IMR-90 (cell line): ENCODE measurements around the gene E4F1. TPM values are rescaled to one million over a fixed set of nuclear protein-coding genes. Genes with fewer than 3 reads are reported as not detected.

Source experiments
- ATAC-seq: fragments of 200-7000 bp; cut with Tn5 transposase; 2 replicates; pipeline ENCODE4 v1.9.1; 2020; ENCODE audit warnings: low read depth, mild to moderate bottlenecking, moderate library complexity
- BruUV-seq: library from RNA; stranded (reverse); fragments of 400-500 nt; replicated peaks from 2 replicates; lab custom pipeline; 2021; lab: Mats Ljungman, UMichigan
- CTCF ChIA-PET: fragments of 300-600 bp; formaldehyde crosslinking; extraction: SDS; loops from one replicate; lab custom pipeline; 2021; ENCODE audit warnings: antibody characterized with exemption; lab: Yijun Ruan, JAX
- POLR2A ChIA-PET: fragments of 300-600 bp; sonication (Branson Sonifier 250); formaldehyde crosslinking; loops from one replicate; lab custom pipeline; 2022; ENCODE audit warnings: antibody characterized with exemption; ENCODE audit not compliant: unreplicated experiment; lab: Charles Lee
- DNase-seq: peaks from one replicate; pipeline ENCODE4 v3.0.0; 2013
- H2AFZ ChIP-seq: replicated peaks from 2 replicates; pipeline ENCODE3; 2013; ENCODE audit warnings: low read length, mild to moderate bottlenecking; ENCODE audit not compliant: poor library complexity
- H2AK5ac ChIP-seq: 2 replicates; pipeline ENCODE4 v1.6.1; 2013; ENCODE audit warnings: low read depth, low read length, inconsistent platforms
- H2AK9ac ChIP-seq: replicated peaks from 2 replicates; pipeline ENCODE3; 2013; ENCODE audit warnings: mild to moderate bottlenecking, low read depth, low read length, moderate library complexity; ENCODE audit not compliant: poor library complexity
- H2BK120ac ChIP-seq: 2 replicates; pipeline ENCODE4 v1.6.1; 2013; ENCODE audit warnings: low read depth, low read length, inconsistent platforms
- H2BK15ac ChIP-seq: 3 replicates; pipeline ENCODE4 v1.6.1; 2013; ENCODE audit warnings: low read depth, low read length, inconsistent platforms
- H2BK20ac ChIP-seq: 2 replicates; pipeline ENCODE4 v1.6.1; 2013; ENCODE audit warnings: low read depth, mild to moderate bottlenecking, inconsistent platforms, low read length, moderate library complexity
- H2BK5ac ChIP-seq: 2 replicates; pipeline ENCODE4 v1.6.1; 2013; ENCODE audit warnings: mild to moderate bottlenecking, low read depth, low read length, inconsistent platforms; ENCODE audit not compliant: poor library complexity, severe bottlenecking
- H3K14ac ChIP-seq: replicated peaks from 2 replicates; pipeline ENCODE4 v1.6.1; 2013; ENCODE audit warnings: low read depth, low read length, inconsistent platforms
- H3K18ac ChIP-seq: 2 replicates; pipeline ENCODE4 v1.6.1; 2013; ENCODE audit warnings: low read depth, low read length, control low read depth
- H3K23ac ChIP-seq: 2 replicates; pipeline ENCODE4 v1.6.1; 2013; ENCODE audit warnings: low read depth, low read length, inconsistent platforms
- H3K27ac ChIP-seq: 2 replicates; pipeline ENCODE4 v1.5.1; 2013; ENCODE audit warnings: mild to moderate bottlenecking, control low read depth, low read length; ENCODE audit not compliant: insufficient read depth
- H3K27me3 ChIP-seq: 2 replicates; pipeline ENCODE4 v1.6.1; 2013; ENCODE audit warnings: low read length; ENCODE audit not compliant: control insufficient read depth, insufficient read depth
- H3K36me3 ChIP-seq: 2 replicates; pipeline ENCODE4 v1.6.1; 2013; ENCODE audit warnings: low read length, mixed read lengths; ENCODE audit not compliant: control insufficient read depth, insufficient read depth
- H3K4ac ChIP-seq: 2 replicates; pipeline ENCODE4 v1.6.1; 2013; ENCODE audit warnings: low read depth, low read length, inconsistent platforms
- H3K4me1 ChIP-seq: 2 replicates; pipeline ENCODE4 v1.6.1; 2013; ENCODE audit warnings: low read length, mixed read lengths; ENCODE audit not compliant: control insufficient read depth, insufficient read depth
- H3K4me2 ChIP-seq: 2 replicates; pipeline ENCODE4 v1.6.1; 2013; ENCODE audit warnings: low read depth, mild to moderate bottlenecking, control low read depth, low read length, moderate library complexity
- H3K4me3 ChIP-seq: 2 replicates; pipeline ENCODE4 v1.5.1; 2013; ENCODE audit warnings: low read depth, mild to moderate bottlenecking, control low read depth, low read length, moderate library complexity; ENCODE audit not compliant: insufficient read depth
- H3K56ac ChIP-seq: 2 replicates; pipeline ENCODE4 v1.6.1; 2013; ENCODE audit warnings: low read length, inconsistent platforms; ENCODE audit not compliant: insufficient read depth; ENCODE audit errors: extremely low read depth
- H3K79me1 ChIP-seq, 2 experiments: 2 replicates each; pipeline ENCODE4 v1.6.1; 2013; ENCODE audit warnings: low read length in 2 of 2, inconsistent platforms in 1 of 2, low read depth in 1 of 2
- H3K9ac ChIP-seq: 2 replicates; pipeline ENCODE4 v1.6.1; 2013; ENCODE audit warnings: low read depth, low read length, control low read depth
- H3K9me1 ChIP-seq: 2 replicates; pipeline ENCODE4 v1.6.1; 2013; ENCODE audit warnings: low read length, inconsistent platforms; ENCODE audit not compliant: insufficient read depth
- H3K9me3 ChIP-seq: 2 replicates; pipeline ENCODE4 v1.6.1; 2013; ENCODE audit warnings: low read length; ENCODE audit not compliant: control insufficient read depth, insufficient read depth
- H4K20me1 ChIP-seq: 2 replicates; pipeline ENCODE4 v1.6.1; 2013; ENCODE audit warnings: low read length, inconsistent platforms; ENCODE audit not compliant: insufficient read depth
- H4K5ac ChIP-seq: 2 replicates; pipeline ENCODE4 v1.6.1; 2013; ENCODE audit warnings: mild to moderate bottlenecking, low read depth, low read length, control low read depth
- H4K8ac ChIP-seq, 2 experiments: 2 replicates each; pipeline ENCODE4 v1.6.1; 2013; ENCODE audit warnings: low read depth in 2 of 2, low read length in 2 of 2, control low read depth in 1 of 2, inconsistent platforms in 1 of 2
- H4K91ac ChIP-seq: 2 replicates; pipeline ENCODE4 v1.6.1; 2013; ENCODE audit warnings: low read depth, low read length, inconsistent platforms; ENCODE audit not compliant: insufficient read depth
- BHLHE40 ChIP-seq: fragments of 150-350 bp; IDR thresholded peaks from 2 replicates; pipeline ENCODE4 v1.6.1; 2016; ENCODE audit warnings: mild to moderate bottlenecking, low read depth, low read length
- MXI1 ChIP-seq: IDR thresholded peaks from 2 replicates; pipeline ENCODE4 v1.6.1; 2012; ENCODE audit warnings: low read depth, mild to moderate bottlenecking, low read length, moderate library complexity, borderline replicate concordance
- WGBS, 2 experiments: methylation state at CpG; one replicate each; pipeline versions ENCODE4 v1.1.5 to v1.1.7; 2013; ENCODE audit warnings: missing lambda C conversion rate in 2 of 2; ENCODE audit not compliant: insufficient read length in 1 of 2; ENCODE audit errors: extremely low coverage in 2 of 2; 5-methylcytosine and 5-hydroxymethylcytosine counted together
- dilution Hi-C: fragments of 300-500 bp; cut with HindIII; formaldehyde crosslinking; loops from one replicate; pipeline ENCODE4 v1.14.3; 2018; ENCODE audit warnings: low sequenced_read_pairs; ENCODE audit not compliant: unreplicated experiment
- in situ Hi-C: fragments of 300-500 bp; cut with MboI; formaldehyde crosslinking; loops from 3 replicates; pipeline ENCODE4 v1.14.3; 2019; ENCODE audit warnings: low sequenced_read_pairs, inconsistent platforms, mixed read lengths
- intact Hi-C: fragments of 100-400 bp; cut with micrococcal nuclease; formaldehyde crosslinking; loops from 2 replicates; pipeline ENCODE4 v1.10.0; 2022
- polyA plus RNA-seq, 3 experiments: library from polyadenylated mRNA; depleted of rRNA; stranded (reverse); fragments of >200 nt; gene quantifications; 2 replicates each; pipeline ENCODE4 v1.2.3, GENCODE V29; 2012; ENCODE audit warnings: low replicate concordance in 1 of 3
- total RNA-seq: library from RNA; depleted of rRNA; stranded (reverse); fragments of >200 nt; gene quantifications from 2 replicates; pipeline ENCODE4 v1.2.3, GENCODE V29; 2012
- TF ChIP-seq, protein P1 (sequence below): fragments of 150-350 bp; IDR thresholded peaks from 2 replicates; pipeline ENCODE4 v1.6.1; 2016; ENCODE audit warnings: low read depth, mild to moderate bottlenecking, low read length, moderate library complexity, borderline replicate concordance

Gene E4F1
- total and polyA plus RNA-seq, 2 of the 4 experiments (the other 2 are of a cell fraction): 13.1 to 33.0 TPM

DNA sequence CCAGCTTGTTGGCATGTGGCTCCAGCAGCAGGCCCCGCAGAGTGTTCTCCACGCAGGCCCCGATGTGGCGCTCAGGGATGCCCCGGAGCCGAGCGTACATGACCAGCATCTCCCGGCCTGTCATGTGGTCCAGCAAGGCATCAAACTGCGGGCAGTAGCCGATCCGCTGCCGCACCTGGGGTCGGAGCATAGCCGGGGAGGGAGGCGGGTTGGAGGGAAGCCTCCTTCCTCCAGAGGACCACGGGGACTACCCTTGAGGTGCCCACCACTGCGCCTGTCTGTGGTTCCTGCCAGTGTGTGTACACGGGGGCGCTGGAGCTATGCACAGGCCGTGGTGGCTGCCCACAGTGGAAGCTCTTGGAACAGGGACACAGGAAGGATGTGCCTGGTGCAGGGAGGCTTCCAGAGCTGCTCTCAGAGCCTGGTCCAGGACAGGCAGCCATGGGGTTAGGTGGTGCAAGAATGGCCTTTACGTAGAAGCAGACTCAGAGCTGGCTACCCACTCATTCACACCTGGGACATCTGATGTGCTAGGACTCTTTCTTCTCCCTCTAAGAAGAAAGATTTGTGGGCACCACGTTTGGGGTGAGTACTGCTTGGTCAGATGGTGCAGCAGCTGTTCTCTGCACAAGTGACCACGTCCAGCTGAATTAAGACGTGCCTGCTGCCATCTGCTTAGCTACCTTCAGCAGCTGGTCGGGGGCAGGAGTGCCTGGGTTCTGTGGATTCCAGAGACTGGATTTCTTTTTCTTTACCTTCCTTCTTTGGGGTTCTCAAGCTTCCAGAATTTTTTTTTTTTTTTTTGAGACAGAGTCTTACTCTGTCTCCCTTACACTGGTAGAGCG is 55.8 kb downstream of the E4F1 start (continued):
- TF ChIP-seq MXI1: no peak
- no peak for TF ChIP-seq BHLHE40

DNA sequence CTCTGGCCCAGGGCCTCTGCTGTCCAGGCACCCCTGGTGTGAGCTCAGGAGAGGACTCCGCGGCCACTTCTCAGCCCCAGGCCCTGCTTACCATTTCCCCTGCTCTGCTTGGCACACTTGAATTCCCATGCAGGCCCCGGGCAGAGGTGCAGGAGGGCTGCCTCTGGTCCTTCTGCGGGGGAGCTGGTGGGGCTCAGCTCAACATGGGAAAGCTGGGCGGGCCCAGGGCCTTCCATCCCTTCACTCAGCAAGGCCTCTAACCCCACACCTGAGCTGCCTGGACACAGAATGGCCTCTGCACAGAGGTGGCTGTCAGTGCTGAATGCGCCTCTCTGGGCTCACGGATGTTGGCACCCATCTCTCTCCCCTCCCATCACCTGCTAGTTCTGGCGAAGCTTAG is 57.1 kb downstream of the E4F1 start:
- in situ Hi-C loops: no loop called here
- CTCF ChIA-PET: no interaction called here

More for the DNA sequence above, 57.1 kb downstream of the E4F1 start:
- no peak overlapping the region for H2BK120ac ChIP-seq
- H3K27me3 ChIP-seq: peaks cover 37% of the 10 kb centered on the region
- BruUV-seq: no TSS peak
- no peak overlapping the region for H3K9ac ChIP-seq
- H2AK9ac ChIP-seq: no peak overlapping the region
- H3K4me3 ChIP-seq: no peak overlapping the region
- no peak overlapping the region for H4K91ac ChIP-seq
- no peak overlapping the region for H3K14ac ChIP-seq
- intact Hi-C loops: no loop called here
- no peak overlapping the region for H2AK5ac ChIP-seq
- no peaks in the 10 kb centered on the region for H3K79me1 ChIP-seq
- H3K36me3 ChIP-seq: no peaks in the 10 kb centered on the region
- no peak overlapping the region for H4K5ac ChIP-seq
- ATAC-seq: no peak
- no peaks in the 10 kb centered on the region for H3K9me3 ChIP-seq
- POLR2A ChIA-PET: no interaction called here
- H3K56ac ChIP-seq: no peak overlapping the region
- H3K4ac ChIP-seq: no peak overlapping the region
- H3K27ac ChIP-seq: no peak overlapping the region
- H2BK15ac ChIP-seq: no peak overlapping the region
- H4K8ac ChIP-seq: no peak overlapping the region
- no peak overlapping the region for H3K23ac ChIP-seq
- H3K4me2 ChIP-seq: no peak overlapping the region
- H4K20me1 ChIP-seq: no peaks in the 10 kb centered on the region
- H3K9me1 ChIP-seq: no peaks in the 10 kb centered on the region
- TF ChIP-seq, protein P1, sequence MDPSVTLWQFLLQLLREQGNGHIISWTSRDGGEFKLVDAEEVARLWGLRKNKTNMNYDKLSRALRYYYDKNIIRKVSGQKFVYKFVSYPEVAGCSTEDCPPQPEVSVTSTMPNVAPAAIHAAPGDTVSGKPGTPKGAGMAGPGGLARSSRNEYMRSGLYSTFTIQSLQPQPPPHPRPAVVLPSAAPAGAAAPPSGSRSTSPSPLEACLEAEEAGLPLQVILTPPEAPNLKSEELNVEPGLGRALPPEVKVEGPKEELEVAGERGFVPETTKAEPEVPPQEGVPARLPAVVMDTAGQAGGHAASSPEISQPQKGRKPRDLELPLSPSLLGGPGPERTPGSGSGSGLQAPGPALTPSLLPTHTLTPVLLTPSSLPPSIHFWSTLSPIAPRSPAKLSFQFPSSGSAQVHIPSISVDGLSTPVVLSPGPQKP: no peak
- H2BK5ac ChIP-seq: no peak overlapping the region
- no peak overlapping the region for H2BK20ac ChIP-seq
- dilution Hi-C loops: no loop called here
- H3K18ac ChIP-seq: no peak overlapping the region
- H2AFZ ChIP-seq: no peak overlapping the region
- no peak for DNase-seq
- H3K4me1 ChIP-seq: no peaks in the 10 kb centered on the region
- WGBS, 2 experiments: 66% methylated on average over 3 of the region's 8 CpGs; no CpG with 5 or more reads in 1 of the 2 experiments
